KMS-11 (cell line): ENCODE measurements around the gene RASAL2.

Source experiments
- H2AFZ ChIP-seq: fragments of 200-600 bp; sonication (generic); 2 replicates; pipeline ENCODE4 v1.6.1; 2016; ENCODE audit warnings: antibody characterized with exemption, mixed run types, low read depth
- H3K27ac ChIP-seq: fragments of 200-600 bp; sonication (generic); 2 replicates; pipeline ENCODE4 v1.6.1; 2016; ENCODE audit warnings: mild to moderate bottlenecking, mixed run types
- H3K27me3 ChIP-seq: fragments of 200-600 bp; sonication (generic); 2 replicates; pipeline ENCODE4 v1.6.1; 2017; ENCODE audit warnings: mild to moderate bottlenecking, low read depth, mixed run types, moderate library complexity; ENCODE audit not compliant: insufficient read depth
- H3K36me3 ChIP-seq: fragments of 200-600 bp; sonication (generic); 2 replicates; pipeline ENCODE4 v1.6.1; 2017; ENCODE audit warnings: mild to moderate bottlenecking, mixed run types; ENCODE audit not compliant: insufficient read depth
- H3K4me1 ChIP-seq: fragments of 200-600 bp; sonication (generic); 2 replicates; pipeline ENCODE4 v1.6.1; 2016; ENCODE audit warnings: mild to moderate bottlenecking, low read depth, mixed run types; ENCODE audit not compliant: poor library complexity, severe bottlenecking
- H3K4me2 ChIP-seq: fragments of 200-600 bp; sonication (generic); 2 replicates; pipeline ENCODE4 v1.7.0; 2016; ENCODE audit warnings: mild to moderate bottlenecking, mixed run types
- H3K4me3 ChIP-seq: fragments of 200-600 bp; sonication (generic); IDR thresholded peaks from 2 replicates; pipeline ENCODE4 v1.6.1; 2017; ENCODE audit warnings: low read depth, low read length, mixed read lengths; ENCODE audit not compliant: insufficient read depth
- H3K79me2 ChIP-seq: fragments of 200-600 bp; sonication (generic); 2 replicates; pipeline ENCODE4 v1.6.1; 2016; ENCODE audit warnings: low read depth, mixed run types; ENCODE audit not compliant: insufficient read depth
- H3K9ac ChIP-seq: fragments of 200-600 bp; sonication (generic); 2 replicates; pipeline ENCODE4 v1.6.1; 2016; ENCODE audit warnings: mild to moderate bottlenecking, mixed run types
- H4K20me1 ChIP-seq: fragments of 200-600 bp; sonication (generic); 2 replicates; pipeline ENCODE4 v1.6.1; 2016; ENCODE audit warnings: mild to moderate bottlenecking, mixed run types; ENCODE audit not compliant: insufficient read depth
- TF ChIP-seq, protein P1 (sequence below): fragments of 200-600 bp; sonication (generic); conservative IDR thresholded peaks from 2 replicates; pipeline ENCODE4 v1.6.1; 2017; ENCODE audit warnings: low read depth, mild to moderate bottlenecking, antibody characterized with exemption, low read length, moderate library complexity, mixed read lengths

RASAL2 gene

GRCh38 chr1:178374016-178374415 is 280.1 kb downstream of the RASAL2 start:
- Histone ChIP-seq H3K27ac (no peak overlapping the region), H3K79me2 (no peaks in the 10 kb centered on the region), H2AFZ (no peak overlapping the region), H3K27me3 (no peaks in the 10 kb centered on the region), H3K36me3 (no peaks in the 10 kb centered on the region), H4K20me1 (no peaks in the 10 kb centered on the region), H3K4me1 (peaks cover 13% of the 10 kb centered on the region), H3K4me2 (no peak overlapping the region), H3K9ac (no peak overlapping the region), H3K4me3 (no peak overlapping the region)
- TF ChIP-seq, protein P1, sequence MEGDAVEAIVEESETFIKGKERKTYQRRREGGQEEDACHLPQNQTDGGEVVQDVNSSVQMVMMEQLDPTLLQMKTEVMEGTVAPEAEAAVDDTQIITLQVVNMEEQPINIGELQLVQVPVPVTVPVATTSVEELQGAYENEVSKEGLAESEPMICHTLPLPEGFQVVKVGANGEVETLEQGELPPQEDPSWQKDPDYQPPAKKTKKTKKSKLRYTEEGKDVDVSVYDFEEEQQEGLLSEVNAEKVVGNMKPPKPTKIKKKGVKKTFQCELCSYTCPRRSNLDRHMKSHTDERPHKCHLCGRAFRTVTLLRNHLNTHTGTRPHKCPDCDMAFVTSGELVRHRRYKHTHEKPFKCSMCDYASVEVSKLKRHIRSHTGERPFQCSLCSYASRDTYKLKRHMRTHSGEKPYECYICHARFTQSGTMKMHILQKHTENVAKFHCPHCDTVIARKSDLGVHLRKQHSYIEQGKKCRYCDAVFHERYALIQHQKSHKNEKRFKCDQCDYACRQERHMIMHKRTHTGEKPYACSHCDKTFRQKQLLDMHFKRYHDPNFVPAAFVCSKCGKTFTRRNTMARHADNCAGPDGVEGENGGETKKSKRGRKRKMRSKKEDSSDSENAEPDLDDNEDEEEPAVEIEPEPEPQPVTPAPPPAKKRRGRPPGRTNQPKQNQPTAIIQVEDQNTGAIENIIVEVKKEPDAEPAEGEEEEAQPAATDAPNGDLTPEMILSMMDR = no peak

DNA sequence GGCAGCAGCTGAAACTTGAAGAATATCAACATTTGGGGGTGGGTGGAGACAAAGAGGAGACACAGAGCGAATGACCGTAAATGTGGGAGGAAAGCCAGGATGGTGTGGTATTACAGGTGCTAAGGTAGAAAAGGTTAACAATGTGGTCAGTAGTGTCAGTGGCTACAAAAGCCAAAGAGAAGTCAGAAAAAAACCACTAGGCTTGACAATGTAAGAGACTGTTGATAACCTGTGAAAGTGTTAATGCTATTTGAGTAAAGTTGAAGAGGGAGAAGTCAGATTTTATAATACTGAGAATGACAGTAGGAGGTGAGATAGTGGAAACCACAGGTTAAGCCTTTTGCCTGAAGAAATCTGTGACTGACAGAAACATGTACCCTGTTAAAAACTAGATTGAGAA is 282.1 kb downstream of the RASAL2 start:
- no peak overlapping the region for H3K4me3 ChIP-seq
- no peaks in the 10 kb centered on the region for H3K27me3 ChIP-seq
- H3K36me3 ChIP-seq = no peaks in the 10 kb centered on the region
- no peak overlapping the region for H3K9ac ChIP-seq
- no peaks in the 10 kb centered on the region for H4K20me1 ChIP-seq
- peaks cover 13% of the 10 kb centered on the region for H3K4me1 ChIP-seq
- no peak overlapping the region for H3K4me2 ChIP-seq
- H3K79me2 ChIP-seq = no peaks in the 10 kb centered on the region
- TF ChIP-seq, protein P1 = no peak
- no peak overlapping the region for H2AFZ ChIP-seq
- H3K27ac ChIP-seq = no peak overlapping the region

DNA sequence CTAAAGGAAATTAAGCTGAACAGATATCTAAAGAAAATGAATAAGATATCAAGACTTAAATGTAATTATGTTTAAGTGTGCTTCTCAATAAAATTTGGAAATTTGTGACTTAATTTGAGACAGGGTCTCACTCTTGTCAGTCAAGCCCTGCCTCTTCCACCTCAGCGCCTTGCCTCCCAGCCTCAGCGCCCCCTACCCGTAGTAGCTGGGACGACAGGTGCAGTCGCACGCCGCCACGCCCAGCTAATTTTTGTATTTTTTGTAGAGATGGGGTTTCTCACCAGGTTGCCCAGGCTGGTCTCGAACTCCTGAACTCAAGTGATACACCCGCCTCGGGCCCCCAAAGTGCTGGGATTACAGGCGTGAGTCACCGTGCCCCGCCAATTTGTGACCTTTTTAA is 285.9 kb downstream of the RASAL2 start:
- Histone ChIP-seq H3K79me2 (no peaks in the 10 kb centered on the region), H4K20me1 (no peaks in the 10 kb centered on the region), H3K27ac (no peak overlapping the region), H2AFZ (no peak overlapping the region), H3K27me3 (no peaks in the 10 kb centered on the region), H3K9ac (no peak overlapping the region), H3K4me2 (no peak overlapping the region), H3K4me1 (peaks cover 13% of the 10 kb centered on the region), H3K4me3 (no peak overlapping the region), H3K36me3 (no peaks in the 10 kb centered on the region)
- TF ChIP-seq, protein P1 = peak; percentile 40

DNA sequence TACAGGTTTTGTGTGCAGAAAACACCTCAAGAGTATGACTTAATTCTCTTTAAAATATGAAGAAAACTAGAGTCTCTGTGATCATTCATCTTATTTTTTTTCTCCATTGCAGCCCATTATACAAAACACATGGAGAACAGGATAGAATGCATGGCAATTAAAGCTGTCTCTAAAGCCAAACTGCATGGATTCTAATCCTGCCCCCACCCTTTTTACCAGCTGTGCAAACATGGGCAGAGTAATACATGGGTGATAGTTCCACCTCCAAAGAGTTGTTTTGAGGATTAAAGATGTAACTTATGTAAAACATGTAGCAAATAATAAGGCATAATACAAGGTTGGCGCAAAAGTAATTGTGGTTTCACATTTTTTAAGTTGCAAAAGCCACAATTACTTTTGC is 288.5 kb downstream of the RASAL2 start:
- Histone ChIP-seq H3K4me1 (no peaks in the 10 kb centered on the region), H3K79me2 (no peaks in the 10 kb centered on the region), H3K27ac (no peak overlapping the region), H3K27me3 (no peaks in the 10 kb centered on the region), H4K20me1 (no peaks in the 10 kb centered on the region), H2AFZ (no peak overlapping the region), H3K4me2 (no peak overlapping the region), H3K9ac (no peak overlapping the region), H3K4me3 (no peak overlapping the region), H3K36me3 (no peaks in the 10 kb centered on the region)
- TF ChIP-seq, protein P1 = no peak
